ENCODE measurements around the gene TBC1D8B. TPM values are rescaled to one million over a fixed set of nuclear protein-coding genes. Genes with fewer than 3 reads are reported as not detected.

Gene TBC1D8B
- total RNA-seq, 1 experiment from 2014 or later, result 9.2 TPM

Other genes starting within 250 kb of the TBC1D8B start
- gene RADX, start 190.7 kb upstream of the TBC1D8B start, total RNA-seq (2021; ENCODE audit: unreplicated experiment), result 8.0 TPM
- gene RNF128, start 76.0 kb upstream of the TBC1D8B start, total RNA-seq (2021; ENCODE audit: unreplicated experiment), result 5.8 TPM
- gene RIPPLY1, start 100.7 kb downstream of the TBC1D8B start, total RNA-seq (2021; ENCODE audit: unreplicated experiment), result 0.27 TPM
- gene CLDN2, start 117.7 kb downstream of the TBC1D8B start, total RNA-seq (2021; ENCODE audit: unreplicated experiment), result 0.10 TPM
- gene MORC4, start 197.5 kb downstream of the TBC1D8B start, total RNA-seq (2021; ENCODE audit: unreplicated experiment), result 20.6 TPM

Data from HCT116 (cell line).